GM21529 (cell line): ENCODE data around the gene ZNF205.
A peak's percentile ranks its signal among the peaks of the same experiment; 100 is the strongest.
"Not testable (repeated sequence)": the region's sequence is repeated elsewhere in the genome, so short reads cannot be mapped to it uniquely, and the experiment has no call there.

Experiments
- ATAC-seq: cut with Tn5 transposase; IDR thresholded peaks from one replicate; pipeline ENCODE4 v1.9.1; 2021; ENCODE audit not compliant: unreplicated experiment

ZNF205 gene

GRCh38 chr16:3131755-3132377, 19.5 kb downstream of the ZNF205 start:
- ATAC-seq, result no peak

GRCh38 chr16:3133844-3134243, 21.5 kb downstream of the ZNF205 start:
- ATAC-seq, result no peak

GRCh38 chr16:3134338-3135125, 22.1 kb downstream of the ZNF205 start, which contains the start of gene ZNF213:
Gene ZNF213, plus strand, starts transcription at chr16:3135029. Its CDS starts 2,252 bp downstream, at chr16:3137281.
- ATAC-seq, result peak; percentile 91

GRCh38 chr16:3135126-3135715, 22.8 kb downstream of the ZNF205 start:
- peak; percentile 44 for ATAC-seq

GRCh38 chr16:3137267-3137666, 24.9 kb downstream of the ZNF205 start:
- no peak for ATAC-seq

- no peak for ATAC-seq
Measured at GRCh38 chr16:3138342-3138741, 26.0 kb downstream of the ZNF205 start.

- no peak for ATAC-seq
Measured at GRCh38 chr16:3138823-3139426, 26.5 kb downstream of the ZNF205 start.

GRCh38 chr16:3139561-3139960, 27.2 kb downstream of the ZNF205 start:
- not testable (repeated sequence) for ATAC-seq

GRCh38 chr16:3140603-3141427, 28.4 kb downstream of the ZNF205 start:
- ATAC-seq, result no peak

GRCh38 chr16:3141781-3142311, 29.5 kb downstream of the ZNF205 start:
- ATAC-seq, result no peak

GRCh38 chr16:3142327-3142726, 29.9 kb downstream of the ZNF205 start:
- no peak for ATAC-seq

GRCh38 chr16:3142770-3143169, 30.4 kb downstream of the ZNF205 start:
- no peak for ATAC-seq

- no peak for ATAC-seq
Measured at GRCh38 chr16:3143189-3143588, 30.8 kb downstream of the ZNF205 start.

- ATAC-seq, result no peak
Measured at GRCh38 chr16:3143598-3144320, 31.4 kb downstream of the ZNF205 start.

- ATAC-seq, result no peak
Measured at GRCh38 chr16:3144321-3144983, 32.1 kb downstream of the ZNF205 start.

- no peak for ATAC-seq
Measured at GRCh38 chr16:3145151-3145550, 32.8 kb downstream of the ZNF205 start.

- ATAC-seq, result no peak
Measured at GRCh38 chr16:3145660-3146059, 33.3 kb downstream of the ZNF205 start.

GRCh38 chr16:3147046-3147756, 34.8 kb downstream of the ZNF205 start:
- ATAC-seq, result no peak

GRCh38 chr16:3147757-3148104, 35.3 kb downstream of the ZNF205 start:
- ATAC-seq, result no peak
